AG08396 (cell line): Measurements from ENCODE around the gene TMOD2.

Experiments
- DNase-seq: peaks from one replicate; pipeline ENCODE4 v3.0.0; 2012; ENCODE audit warnings: low spot score, mixed read lengths

TMOD2 gene

DNA sequence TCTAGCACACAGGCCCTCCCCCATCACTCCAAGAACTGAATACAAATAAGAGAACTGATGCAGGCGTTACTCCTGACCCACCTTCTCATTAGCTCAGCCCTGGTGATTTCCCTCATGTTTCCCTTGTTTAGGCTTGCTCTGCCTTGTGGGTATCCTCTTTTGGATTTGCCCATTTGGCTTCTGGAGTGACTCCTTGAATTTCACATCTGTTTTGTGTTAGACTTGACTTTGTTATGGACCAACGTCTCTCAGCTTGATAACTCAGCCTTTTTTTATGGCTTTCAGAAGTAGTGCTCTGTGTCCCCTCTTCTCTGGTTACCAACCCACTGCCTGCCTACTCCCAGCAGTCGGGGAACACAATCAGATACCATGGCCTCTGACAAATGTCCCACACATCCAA, 66.8 kb downstream of the TMOD2 start:
- DNase-seq, result no peak

DNA sequence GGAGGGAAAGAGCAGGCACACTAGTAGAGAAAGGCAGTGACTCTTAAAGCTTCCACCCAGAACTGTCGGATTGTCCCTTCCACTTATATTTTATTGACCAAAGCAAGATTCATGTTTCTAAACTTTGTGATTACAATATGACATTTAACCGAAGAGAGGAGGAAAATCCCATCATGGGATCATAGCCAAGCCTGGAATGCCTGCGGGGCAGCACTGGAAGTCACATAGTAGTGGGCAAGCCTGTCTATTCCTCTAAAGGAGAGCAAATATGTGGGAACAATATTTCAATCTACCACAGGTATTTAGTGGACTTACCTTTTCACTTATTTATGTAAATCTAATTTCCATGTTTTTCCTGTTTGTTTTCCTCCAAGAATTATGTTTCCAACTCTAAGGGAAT, 74.3 kb downstream of the TMOD2 start:
- no peak for DNase-seq

DNA sequence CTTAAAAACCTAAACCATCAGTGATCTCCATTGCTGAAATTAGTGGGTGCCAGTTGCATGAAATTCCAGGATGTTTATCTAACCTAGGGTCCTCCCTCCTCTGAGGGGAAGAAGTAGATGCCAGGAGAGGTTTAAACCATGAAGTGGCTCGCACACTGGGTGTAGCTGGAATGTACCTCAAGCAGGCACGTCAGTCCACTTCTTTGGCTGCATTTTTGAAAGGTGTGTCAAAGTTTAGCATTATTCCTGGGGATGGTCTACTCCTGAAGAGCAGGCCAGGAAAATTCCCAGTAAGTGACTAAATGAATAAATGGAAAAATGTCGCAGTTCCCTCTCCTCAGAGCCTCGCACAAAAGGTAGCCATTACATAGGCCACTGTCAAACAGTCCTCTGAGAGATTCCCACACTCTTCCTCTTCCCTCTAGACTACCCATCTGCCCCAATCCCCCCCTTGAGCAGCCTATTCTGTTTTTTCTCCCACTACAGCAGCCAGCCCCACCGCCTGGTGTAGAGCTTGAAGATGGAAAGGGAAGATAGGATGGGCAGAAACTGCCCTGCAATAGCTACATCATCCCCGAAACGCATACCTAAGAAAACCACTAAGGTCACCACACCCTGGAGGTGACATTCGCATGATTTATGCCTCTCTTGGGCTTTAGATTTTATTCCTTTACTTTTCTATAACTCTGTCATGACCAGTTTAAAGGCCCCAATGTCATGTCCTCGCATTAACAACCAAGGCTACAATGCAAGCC, 77.4 kb downstream of the TMOD2 start:
- no peak for DNase-seq

DNA sequence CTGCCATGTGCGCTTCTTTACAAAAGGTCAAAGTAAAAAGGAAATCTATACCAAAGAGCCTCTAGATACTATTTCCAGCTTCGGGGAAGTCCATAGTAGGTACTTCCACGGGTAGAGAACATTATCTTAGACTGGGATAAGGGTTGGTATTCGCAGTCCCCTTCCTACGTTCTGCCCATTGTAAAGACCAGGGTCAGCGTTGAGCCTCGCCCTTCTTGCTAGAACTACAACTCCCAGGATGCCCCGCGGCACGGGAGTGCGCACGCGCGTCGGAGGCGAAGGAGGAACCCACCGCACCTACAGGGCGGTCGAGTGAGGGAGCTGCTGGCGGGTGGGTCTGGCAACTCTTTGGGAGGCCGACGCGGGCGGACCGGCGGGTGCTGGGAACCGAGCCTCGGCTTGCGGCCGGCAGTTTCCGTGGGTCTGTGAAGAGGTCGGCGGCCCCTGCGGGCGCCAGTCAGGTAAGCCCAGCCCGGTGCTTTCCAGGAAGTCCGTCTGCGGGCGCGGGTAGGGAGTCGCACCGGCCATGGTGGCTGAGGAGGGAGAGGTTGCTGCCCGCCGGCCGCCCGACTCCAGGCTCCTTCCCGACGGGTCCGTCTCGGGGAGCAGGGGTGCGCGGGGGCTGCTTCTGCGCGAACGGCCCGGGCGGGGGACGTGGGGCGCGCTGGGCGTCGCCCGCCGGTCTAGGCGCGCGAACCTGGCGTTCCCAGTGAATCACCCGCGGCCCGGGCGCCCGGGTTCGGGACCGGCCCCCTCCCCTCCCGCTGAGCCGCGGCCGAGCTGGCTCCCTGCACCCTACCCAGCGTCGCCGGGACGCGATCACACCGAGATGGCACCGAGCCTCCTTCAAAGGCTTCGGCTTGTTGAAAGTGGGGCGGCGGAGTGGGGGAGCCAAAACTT, 78.2 kb downstream of the TMOD2 start, which contains the start of gene TMOD3:
TMOD3 (plus strand) TSS at position 278 of the 900 bp plus-strand sequence. CDS start 33,232 bp downstream, outside the sequence.
- peak; percentile 97 for DNase-seq

DNA sequence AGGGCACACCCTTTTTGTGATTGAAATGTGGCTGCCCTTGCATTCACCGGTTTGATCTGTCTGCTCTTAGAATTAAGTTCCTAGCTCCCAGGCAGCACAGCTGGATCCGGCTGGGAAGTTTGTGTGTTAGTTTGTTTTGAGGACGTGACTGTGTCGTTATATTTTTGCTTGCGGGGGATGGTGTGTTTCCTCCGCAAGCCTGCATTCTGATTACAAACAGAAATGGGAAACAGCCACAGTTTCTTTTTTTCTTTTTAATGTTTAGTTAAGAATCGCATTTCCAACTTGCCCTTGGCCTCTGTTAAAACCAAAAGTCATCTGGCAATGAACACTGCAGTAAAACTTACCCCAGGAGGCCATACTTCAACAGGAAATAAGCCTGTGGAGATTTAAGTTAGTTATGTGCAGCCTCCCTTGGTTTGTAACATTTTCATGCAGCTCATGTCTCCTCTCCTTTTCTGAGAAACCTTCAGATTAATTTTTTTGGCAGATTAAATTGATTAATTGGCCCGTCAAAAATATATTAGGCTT, 78.9 kb downstream of the TMOD2 start:
- DNase-seq, result no peak

DNA sequence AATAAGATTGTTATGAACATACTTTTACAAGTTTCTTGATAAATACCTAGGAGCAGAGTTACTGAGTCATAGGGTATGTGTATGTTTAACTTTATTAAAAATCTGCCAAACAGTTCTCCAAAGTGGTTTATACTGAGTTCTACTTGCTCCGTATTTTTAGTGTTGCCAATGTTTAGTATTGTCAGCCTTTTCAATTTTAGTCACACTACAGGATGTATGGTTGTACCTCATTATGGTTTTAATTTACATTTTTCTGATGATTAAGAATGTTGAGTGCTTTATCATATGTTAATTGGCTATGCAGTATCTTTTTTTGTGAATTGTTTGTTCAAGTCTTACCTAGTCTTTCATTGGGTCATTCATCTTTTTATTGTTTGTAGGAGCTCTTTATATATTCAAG, 82.4 kb downstream of the TMOD2 start:
- no peak for DNase-seq

DNA sequence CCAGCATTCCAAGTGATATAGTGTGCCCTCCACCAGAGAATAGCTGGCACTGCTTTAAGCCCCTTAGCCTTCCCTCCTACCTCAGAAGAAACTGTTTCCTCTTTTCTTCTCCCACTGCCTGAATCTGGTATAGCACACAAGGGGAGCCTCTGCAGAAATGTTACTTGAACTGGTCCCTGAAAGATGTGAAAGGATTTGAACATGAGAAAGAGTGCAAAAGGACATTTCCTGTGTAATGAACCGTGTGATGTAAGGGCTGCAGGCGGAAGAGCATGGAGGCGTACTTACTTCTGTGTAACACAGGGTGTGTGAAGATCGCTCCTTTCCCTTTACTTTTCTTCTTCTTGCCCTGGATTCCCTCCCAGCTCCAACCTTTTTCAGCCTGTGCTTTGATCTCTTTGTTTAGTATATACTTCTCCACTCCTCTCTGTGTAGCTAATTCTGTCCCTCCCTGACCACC, 86.4 kb downstream of the TMOD2 start:
- DNase-seq, result no peak

DNA sequence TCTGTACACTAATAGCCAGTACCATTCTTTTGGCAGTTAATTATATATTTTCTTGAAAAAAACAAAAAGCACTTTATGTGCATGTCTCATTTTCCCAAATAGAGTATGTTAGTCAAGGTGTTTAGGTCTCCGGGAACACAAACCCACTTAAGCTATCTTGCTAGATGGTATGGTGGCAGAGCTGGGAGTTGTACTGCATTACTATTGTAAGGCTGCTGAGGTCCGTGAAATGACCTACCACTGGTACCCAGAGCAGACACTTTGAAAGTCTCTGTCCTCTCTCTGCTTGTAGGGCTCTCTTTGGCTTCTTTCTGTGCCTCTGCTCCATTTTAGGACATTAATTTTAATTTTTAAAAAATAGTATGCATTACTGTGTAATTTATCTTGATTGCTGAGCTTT, 86.9 kb downstream of the TMOD2 start:
- no peak for DNase-seq

DNA sequence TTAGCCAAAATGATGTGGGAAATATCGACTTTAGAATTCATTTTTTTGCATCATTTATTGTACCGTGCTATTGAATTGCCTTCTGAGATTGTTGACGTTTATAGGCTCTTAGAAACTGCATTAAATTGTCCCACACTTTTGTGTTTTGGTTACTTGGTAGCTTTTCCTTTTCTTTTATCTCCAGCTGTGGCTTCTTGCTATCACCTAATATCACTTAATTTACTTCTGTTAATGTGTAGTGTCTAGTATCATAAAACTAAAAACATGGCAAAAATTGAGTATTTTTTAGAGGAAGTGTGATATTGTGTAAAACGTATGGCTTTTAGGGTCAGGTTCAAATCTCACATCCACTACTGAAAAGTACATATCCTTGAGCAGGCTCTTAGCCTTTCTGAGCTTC, 89.3 kb downstream of the TMOD2 start:
- DNase-seq, result no peak

DNA sequence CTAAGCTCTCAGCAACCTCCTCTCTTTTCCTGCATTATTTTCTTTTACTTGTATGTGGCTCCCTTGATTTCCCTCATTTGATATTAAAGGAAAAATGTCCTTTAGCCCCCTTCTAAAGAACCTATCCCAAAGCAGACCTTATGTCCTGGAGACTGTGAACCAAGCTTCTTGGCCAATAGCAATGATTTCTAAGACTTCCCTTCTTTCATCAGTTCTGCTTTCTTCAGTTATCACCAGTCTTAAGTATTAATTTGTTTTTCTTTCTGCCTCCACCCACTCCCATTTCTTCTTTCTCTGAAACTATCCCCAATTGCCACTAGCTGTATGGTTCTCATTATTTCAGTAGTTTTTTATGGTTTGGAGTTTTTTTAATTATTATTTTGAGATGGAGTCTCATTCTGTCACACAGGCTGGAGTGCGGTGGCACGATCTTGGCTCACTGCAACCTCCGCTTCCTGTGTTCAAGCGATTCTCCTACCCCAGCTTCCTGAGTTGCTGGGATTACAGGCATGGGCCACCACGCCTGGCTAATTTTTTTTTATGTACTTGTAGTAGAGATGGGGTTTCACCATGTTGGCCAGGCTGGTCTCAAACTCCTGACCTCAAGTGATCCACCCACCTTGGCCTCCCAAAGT, 90.1 kb downstream of the TMOD2 start:
- no peak for DNase-seq

DNA sequence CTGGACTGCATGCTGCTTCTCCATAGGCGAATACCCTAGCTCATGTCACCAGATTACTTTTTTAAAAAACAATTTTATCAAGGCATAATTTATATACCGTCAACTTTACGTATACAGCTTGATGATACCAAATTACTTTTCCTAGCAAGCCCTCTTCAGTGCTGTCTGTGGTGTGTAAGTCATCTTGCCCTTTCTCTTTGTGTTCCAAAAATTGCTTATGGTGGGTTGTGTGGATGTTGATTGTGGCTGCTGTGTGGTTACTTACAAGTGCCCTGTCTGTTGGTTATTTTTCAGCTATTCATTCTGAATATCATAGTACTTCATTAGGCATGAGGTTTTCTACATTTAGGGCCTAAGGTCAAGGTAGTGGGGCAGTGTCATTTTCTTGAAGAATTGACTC, 90.9 kb downstream of the TMOD2 start:
- DNase-seq, result no peak

DNA sequence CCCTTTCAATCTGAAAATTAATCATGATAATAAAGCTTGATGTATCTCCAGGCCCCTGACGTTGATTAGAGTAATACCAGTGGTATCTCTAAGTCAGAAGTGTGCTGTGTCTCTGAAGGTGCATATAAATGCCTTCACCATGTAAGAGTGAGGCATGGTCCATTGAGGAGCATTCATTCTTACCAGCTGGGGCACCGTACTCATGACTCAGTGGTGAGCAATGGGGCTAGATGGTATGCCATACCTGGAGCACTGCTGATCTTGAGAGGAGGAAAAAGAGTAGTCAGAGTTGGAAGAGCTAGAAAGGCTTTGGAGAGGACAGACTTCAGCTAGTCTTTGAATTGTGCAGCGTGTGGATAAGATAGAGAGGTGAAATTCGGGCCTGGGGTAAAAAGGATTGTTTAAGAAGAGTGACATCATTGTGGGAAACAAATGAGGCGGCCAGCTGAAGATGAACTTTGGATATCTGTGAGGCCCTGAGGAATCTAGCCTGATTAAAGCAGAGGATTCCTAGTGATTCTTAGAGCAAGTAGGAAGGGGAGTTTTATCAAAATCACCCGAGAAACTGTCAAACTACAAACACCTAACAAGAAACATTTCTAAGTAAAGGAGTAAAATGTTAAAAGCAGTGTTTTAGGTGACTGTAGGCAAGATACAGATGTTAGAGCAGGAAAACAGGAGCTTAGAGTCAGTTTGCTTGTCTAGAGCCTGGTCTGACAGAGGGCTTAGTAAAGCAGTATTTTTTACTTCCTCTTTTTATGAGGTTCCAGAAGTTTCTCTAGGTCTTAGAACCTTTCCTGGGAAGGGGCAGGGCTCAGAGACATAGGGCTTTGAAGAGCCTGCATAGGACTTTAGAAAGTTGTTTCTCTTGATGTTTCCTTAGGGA, 91.7 kb downstream of the TMOD2 start:
- DNase-seq, result no peak

DNA sequence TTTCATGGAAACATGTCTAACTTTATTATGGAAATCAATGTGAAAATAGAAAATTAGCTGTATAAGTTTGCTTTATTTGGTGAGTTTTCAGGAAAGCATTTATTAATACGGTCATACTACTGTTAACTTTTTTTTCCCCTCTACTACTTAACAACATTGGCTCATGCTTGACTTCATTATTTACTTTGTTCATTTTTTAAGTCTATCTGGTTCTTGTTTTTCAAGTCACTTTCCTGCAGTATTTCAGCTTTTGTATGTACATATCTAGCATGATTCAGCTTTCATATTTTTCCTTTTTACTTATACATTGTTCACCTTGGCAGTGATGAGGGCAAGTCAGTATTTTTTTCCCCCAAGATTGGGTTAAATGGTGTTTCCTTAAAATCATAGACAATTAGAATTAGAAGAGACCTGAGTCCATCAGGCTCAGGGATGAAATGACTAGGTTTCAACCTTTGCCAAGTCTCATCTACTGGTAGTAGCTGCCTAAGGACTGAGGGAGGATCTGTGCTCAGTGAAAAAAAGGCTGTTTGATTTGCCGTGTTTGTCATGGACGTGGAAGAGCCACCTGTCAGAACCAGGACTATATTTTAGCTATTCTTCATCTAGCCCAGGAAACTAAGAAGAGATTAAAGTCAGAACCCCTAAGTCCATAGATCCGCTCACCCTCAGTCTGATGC, 93.5 kb downstream of the TMOD2 start:
- no peak for DNase-seq

DNA sequence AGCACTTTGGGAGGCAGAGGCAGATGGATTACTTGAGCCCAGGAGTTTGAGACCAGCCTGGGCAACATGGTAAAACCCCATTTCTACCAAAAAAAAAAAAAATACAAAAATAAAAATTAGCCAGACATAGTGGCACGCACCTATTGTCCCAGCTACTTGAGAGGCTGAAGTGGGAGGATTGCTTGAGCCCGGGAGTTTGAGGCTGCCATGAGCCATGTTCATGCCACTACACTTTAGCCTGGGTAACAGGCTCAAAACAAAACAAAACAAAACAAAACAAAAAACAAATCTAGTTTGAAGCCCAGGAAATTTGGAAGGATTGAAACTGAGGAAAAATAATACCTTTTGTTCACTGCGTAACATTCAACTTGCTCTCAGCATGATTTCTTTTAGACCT, 94.7 kb downstream of the TMOD2 start:
- DNase-seq, result no peak

DNA sequence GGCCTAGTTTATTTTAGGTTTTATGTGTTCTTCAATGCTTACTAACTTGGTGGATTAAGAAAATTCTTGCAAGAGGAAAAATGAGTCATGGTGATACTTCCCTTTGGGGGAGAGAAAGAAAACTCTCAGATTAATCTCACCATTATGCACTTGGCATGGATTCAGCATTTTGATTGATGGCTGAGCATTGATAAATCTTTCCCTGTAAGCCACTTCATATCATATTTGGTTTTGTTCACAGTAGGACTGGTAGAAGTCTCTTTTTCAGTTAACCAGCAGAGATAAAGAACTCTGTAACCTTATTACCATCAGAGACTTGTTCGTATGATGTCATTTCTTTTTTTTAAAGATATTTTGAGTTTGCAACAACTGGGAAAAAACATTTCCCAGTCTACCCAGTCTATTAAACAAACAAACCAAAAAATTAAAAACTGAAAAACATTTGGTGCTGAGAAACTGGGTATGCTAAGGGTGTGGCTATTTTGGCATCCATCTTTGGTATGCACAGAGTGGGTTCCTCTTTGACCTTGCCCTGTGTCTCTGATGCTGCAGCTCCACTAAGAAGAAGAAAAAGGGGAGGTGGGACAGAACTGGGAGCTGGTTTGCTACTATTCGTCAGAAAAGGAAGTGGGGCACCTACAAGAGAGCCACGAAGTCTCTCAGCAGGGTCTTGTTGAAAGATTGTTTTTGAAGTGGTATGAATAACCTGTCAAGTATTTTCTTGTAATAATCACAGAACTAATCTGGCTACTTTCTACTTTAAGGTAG, 95.2 kb downstream of the TMOD2 start:
- no peak for DNase-seq

DNA sequence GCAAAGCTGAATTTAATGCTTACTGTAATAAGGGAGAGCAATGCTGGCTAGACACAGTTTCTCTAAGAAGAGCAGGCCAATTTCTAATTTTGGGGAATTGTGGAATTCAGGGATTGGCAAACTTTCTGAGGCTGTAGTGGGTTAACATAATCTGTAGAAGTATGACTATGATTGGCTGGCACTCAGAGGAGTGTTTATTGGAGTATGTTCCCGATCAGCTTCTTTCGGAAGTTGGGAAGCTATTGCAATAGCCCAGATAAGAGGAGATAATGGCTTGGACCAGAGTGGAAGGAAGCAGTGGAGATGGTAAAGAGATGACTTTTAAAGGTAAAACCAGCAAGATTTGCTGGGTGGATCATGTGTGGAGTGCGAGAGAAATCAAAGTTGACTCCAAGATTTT, 97.4 kb downstream of the TMOD2 start:
- DNase-seq, result no peak

DNA sequence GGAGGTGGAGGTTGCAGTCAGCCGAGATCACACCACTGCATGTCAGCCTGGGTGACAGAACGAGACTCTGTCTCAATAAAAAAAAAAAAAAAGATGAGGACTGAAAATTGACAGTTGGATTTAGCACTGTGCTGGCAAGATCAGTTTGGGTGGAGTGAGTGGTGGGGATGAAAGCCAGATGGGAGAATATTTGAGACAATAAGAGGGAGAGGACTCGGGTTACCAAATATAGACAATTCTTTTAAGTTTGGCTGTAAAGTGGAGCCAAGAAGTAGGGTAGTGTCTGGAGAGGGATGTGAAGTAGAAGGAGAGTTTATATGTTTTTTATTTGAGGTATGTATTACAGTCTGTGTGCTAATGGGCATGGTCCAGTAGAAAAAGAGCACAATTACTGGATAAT, 98.5 kb downstream of the TMOD2 start:
- DNase-seq, result no peak

DNA sequence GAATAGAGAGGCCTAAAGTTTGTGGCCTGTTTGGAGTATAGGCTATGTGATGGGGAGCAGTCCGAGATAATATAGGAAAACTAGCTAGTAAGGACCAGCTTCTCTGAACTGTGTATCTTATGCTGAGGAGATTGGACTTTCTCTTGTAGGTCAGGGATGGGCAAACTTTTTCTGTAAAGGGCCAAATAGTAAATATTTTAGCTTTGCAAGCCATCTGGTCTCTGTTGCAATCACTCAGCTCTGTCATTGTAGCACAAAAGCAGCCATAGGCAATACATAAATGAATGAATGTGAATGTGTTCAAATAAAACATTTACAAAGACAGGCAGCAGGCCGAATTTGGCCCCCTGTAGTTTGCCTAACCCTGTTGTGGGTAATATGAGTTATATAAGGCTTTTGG, 102.6 kb downstream of the TMOD2 start:
- DNase-seq, result no peak

DNA sequence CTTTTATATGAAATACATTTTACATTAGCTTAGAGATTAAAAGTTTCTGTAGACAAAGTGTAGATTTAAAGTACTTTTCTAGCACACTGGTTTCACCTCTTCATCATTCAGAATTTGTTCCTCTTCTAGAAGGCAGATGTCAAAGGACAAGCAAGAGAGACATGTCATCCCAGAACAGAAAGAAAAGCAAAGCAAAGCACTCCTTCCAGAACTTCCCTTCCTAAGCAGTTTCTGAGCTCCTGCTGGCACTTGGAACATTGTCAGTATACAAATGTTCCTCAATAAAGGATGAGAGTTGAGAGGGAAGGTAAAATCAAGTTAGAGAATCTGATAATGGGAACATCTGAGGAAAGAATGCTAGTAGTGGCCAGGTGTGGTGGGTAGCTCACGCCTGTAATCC, 104.2 kb downstream of the TMOD2 start:
- no peak for DNase-seq
